Measurements from ENCODE around the gene RELL1. TPM values are rescaled to one million over a fixed set of nuclear protein-coding genes. Genes with fewer than 3 reads are reported as not detected.

The RELL1 gene
- polyA plus RNA-seq, 1 donor from 2014 or later = 0.47 TPM

GRCh38 chr4:37605843-37606565 is 80.2 kb downstream of the RELL1 start:
- TF ChIP-seq SMC3 (conservative IDR thresholded peaks at IDR 0.05; ENCODE audit: poor library complexity) (no peak), EZH2 (IDR thresholded peaks at IDR 0.05; ENCODE audit: borderline replicate concordance, insufficient read depth, low read length, poor library complexity, severe bottlenecking) (no peak), EP300 (conservative IDR thresholded peaks at IDR 0.05; ENCODE audit: poor library complexity, severe bottlenecking) (no peak), RAD21 (conservative IDR thresholded peaks at IDR 0.05) (no peak), TAF1 (IDR thresholded peaks at IDR 0.05; ENCODE audit: low read depth) (no peak), POLR2AphosphoS5 (IDR thresholded peaks at IDR 0.05) (no peak), MXI1 (conservative IDR thresholded peaks at IDR 0.05; ENCODE audit: poor library complexity, severe bottlenecking) (no peak), REST (IDR thresholded peaks at IDR 0.05; ENCODE audit: borderline replicate concordance) (no peak)
- TF ChIP-seq, protein P1, sequence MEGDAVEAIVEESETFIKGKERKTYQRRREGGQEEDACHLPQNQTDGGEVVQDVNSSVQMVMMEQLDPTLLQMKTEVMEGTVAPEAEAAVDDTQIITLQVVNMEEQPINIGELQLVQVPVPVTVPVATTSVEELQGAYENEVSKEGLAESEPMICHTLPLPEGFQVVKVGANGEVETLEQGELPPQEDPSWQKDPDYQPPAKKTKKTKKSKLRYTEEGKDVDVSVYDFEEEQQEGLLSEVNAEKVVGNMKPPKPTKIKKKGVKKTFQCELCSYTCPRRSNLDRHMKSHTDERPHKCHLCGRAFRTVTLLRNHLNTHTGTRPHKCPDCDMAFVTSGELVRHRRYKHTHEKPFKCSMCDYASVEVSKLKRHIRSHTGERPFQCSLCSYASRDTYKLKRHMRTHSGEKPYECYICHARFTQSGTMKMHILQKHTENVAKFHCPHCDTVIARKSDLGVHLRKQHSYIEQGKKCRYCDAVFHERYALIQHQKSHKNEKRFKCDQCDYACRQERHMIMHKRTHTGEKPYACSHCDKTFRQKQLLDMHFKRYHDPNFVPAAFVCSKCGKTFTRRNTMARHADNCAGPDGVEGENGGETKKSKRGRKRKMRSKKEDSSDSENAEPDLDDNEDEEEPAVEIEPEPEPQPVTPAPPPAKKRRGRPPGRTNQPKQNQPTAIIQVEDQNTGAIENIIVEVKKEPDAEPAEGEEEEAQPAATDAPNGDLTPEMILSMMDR (IDR thresholded peaks at IDR 0.05; ENCODE audit: poor library complexity, severe bottlenecking) = no peak
- H3K9me2 ChIP-seq (ENCODE audit: insufficient read depth, low read length) = no peaks in the 10 kb centered on the region
- no peak overlapping the region for H3K4me3 ChIP-seq (ENCODE audit: low read length)
- no peaks in the 10 kb centered on the region for H3K27me3 ChIP-seq (ENCODE audit: insufficient read depth, low read depth, low read length)
- H3K27ac ChIP-seq (ENCODE audit: low read length) = no peak overlapping the region
- no peak overlapping the region for H3K9ac ChIP-seq (ENCODE audit: low read length)
- no peaks in the 10 kb centered on the region for H3K9me3 ChIP-seq (ENCODE audit: low read length)
- H4K20me1 ChIP-seq (ENCODE audit: insufficient read depth) = no peaks in the 10 kb centered on the region
- no peaks in the 10 kb centered on the region for H3K79me2 ChIP-seq (replicated peaks; ENCODE audit: insufficient read depth, low read length)
- no peak overlapping the region for H3K4me2 ChIP-seq (ENCODE audit: low read length)
- H3K36me3 ChIP-seq (ENCODE audit: insufficient read depth, low read length) = no peaks in the 10 kb centered on the region
- H2AFZ ChIP-seq (ENCODE audit: low read depth, low read length) = no peak overlapping the region
- no peaks in the 10 kb centered on the region for H3F3A ChIP-seq (ENCODE audit: insufficient read depth, low read length, poor library complexity, severe bottlenecking)

DNA sequence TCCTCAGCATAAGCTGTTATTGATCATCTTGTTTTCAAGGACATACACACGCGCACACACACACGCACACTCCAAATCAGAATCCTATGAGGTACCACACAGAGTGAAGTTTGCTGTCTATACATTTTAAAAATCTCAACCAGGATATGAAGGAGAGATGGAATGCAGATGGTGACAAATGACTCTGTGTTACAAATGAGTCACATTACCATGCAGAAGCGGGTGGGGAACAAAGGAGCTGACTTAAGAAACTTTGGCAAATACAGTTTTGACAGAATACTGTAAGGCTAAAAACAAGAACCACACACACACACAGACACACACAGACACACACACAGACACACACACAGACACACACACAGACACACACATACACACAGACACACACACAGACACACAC is 81.7 kb downstream of the RELL1 start:
- no peaks in the 10 kb centered on the region for H3F3A ChIP-seq (ENCODE audit: insufficient read depth, low read length, poor library complexity, severe bottlenecking)
- H3K9me3 ChIP-seq (ENCODE audit: low read length) = no peaks in the 10 kb centered on the region
- H3K9me2 ChIP-seq (ENCODE audit: insufficient read depth, low read length) = no peaks in the 10 kb centered on the region
- H3K9ac ChIP-seq (ENCODE audit: low read length) = no peak overlapping the region
- H3K27ac ChIP-seq (ENCODE audit: low read length) = no peak overlapping the region
- H3K4me2 ChIP-seq (ENCODE audit: low read length) = no peak overlapping the region
- no peak for TF ChIP-seq SMC3 (conservative IDR thresholded peaks at IDR 0.05; ENCODE audit: poor library complexity)
- TF ChIP-seq POLR2AphosphoS5 (IDR thresholded peaks at IDR 0.05) = no peak
- no peak for TF ChIP-seq REST (IDR thresholded peaks at IDR 0.05; ENCODE audit: borderline replicate concordance)
- TF ChIP-seq EP300 (conservative IDR thresholded peaks at IDR 0.05; ENCODE audit: poor library complexity, severe bottlenecking) = no peak
- TF ChIP-seq, protein P1 (IDR thresholded peaks at IDR 0.05; ENCODE audit: poor library complexity, severe bottlenecking) = no peak
- no peak for TF ChIP-seq RAD21 (conservative IDR thresholded peaks at IDR 0.05)
- no peaks in the 10 kb centered on the region for H3K79me2 ChIP-seq (replicated peaks; ENCODE audit: insufficient read depth, low read length)
- H3K27me3 ChIP-seq (ENCODE audit: insufficient read depth, low read depth, low read length) = no peaks in the 10 kb centered on the region
- no peaks in the 10 kb centered on the region for H3K36me3 ChIP-seq (ENCODE audit: insufficient read depth, low read length)
- no peaks in the 10 kb centered on the region for H4K20me1 ChIP-seq (ENCODE audit: insufficient read depth)
- H3K4me3 ChIP-seq (ENCODE audit: low read length) = no peak overlapping the region
- no peak overlapping the region for H2AFZ ChIP-seq (ENCODE audit: low read depth, low read length)

All from neural cell (in vitro differentiated cells).